Endodermal cell (in vitro differentiated cells): ENCODE measurements around the gene ODF4. TPM values are rescaled to one million over a fixed set of nuclear protein-coding genes. Genes with fewer than 3 reads are reported as not detected.

ENCODE experiments used
- DNase-seq: peaks from one replicate; pipeline ENCODE4 v3.0.0-alpha.2; 2017
- H3K27ac ChIP-seq: 2 replicates; pipeline ENCODE4 v1.5.1; 2013; ENCODE audit warnings: mild to moderate bottlenecking, low read depth, low read length, moderate library complexity
- H3K27me3 ChIP-seq: 2 replicates; pipeline ENCODE4 v1.6.1; 2013; ENCODE audit warnings: mild to moderate bottlenecking, low read length, moderate library complexity; ENCODE audit not compliant: insufficient read depth, control insufficient read depth, poor library complexity, severe bottlenecking
- H3K36me3 ChIP-seq: 2 replicates; pipeline ENCODE4 v1.7.0; 2013; ENCODE audit warnings: mild to moderate bottlenecking, low read length, moderate library complexity; ENCODE audit not compliant: control insufficient read depth, insufficient read depth
- H3K4me1 ChIP-seq: one replicate; pipeline ENCODE4 v1.7.0; 2013; ENCODE audit warnings: low read length; ENCODE audit not compliant: control insufficient read depth, insufficient read depth
- H3K4me3 ChIP-seq: 2 replicates; pipeline ENCODE4 v1.5.1; 2013; ENCODE audit warnings: mild to moderate bottlenecking, low read length, moderate library complexity
- H3K9ac ChIP-seq: 2 replicates; pipeline ENCODE4 v1.6.1; 2013; ENCODE audit warnings: mild to moderate bottlenecking, low read length, moderate library complexity; ENCODE audit not compliant: poor library complexity, severe bottlenecking; ENCODE audit errors: extremely low read depth
- H3K9me3 ChIP-seq: 2 replicates; pipeline ENCODE4 v1.6.1; 2013; ENCODE audit warnings: mild to moderate bottlenecking, low read length, moderate library complexity; ENCODE audit not compliant: control insufficient read depth
- H3K27ac Mint-ChIP-seq: 2 replicates; pipeline ENCODE4 v1.8.0; 2020; ENCODE audit warnings: mixed read lengths
- H3K27me3 Mint-ChIP-seq: 2 replicates; pipeline ENCODE4 v1.8.0; 2021; ENCODE audit warnings: mild to moderate bottlenecking, mixed read lengths; ENCODE audit not compliant: insufficient read depth
- H3K36me3 Mint-ChIP-seq: 2 replicates; pipeline ENCODE4 v1.8.0; 2020; ENCODE audit warnings: low read depth, mixed read lengths
- H3K4me1 Mint-ChIP-seq: 2 replicates; pipeline ENCODE4 v1.8.0; 2020; ENCODE audit warnings: mixed read lengths
- H3K4me3 Mint-ChIP-seq: 2 replicates; pipeline ENCODE4 v1.8.0; 2020; ENCODE audit warnings: mild to moderate bottlenecking, moderate library complexity, mixed read lengths
- H3K9me3 Mint-ChIP-seq: 2 replicates; pipeline ENCODE4 v1.8.0; 2020; ENCODE audit warnings: mild to moderate bottlenecking, mixed read lengths
- WGBS, 2 experiments: methylation state at CpG; one replicate each; pipeline versions ENCODE4 v1.1.5 to v1.1.7; 2013; ENCODE audit warnings: missing lambda C conversion rate in 2 of 2, mixed read lengths in 1 of 2; ENCODE audit not compliant: insufficient coverage in 1 of 2, insufficient read length in 1 of 2; 5-methylcytosine and 5-hydroxymethylcytosine counted together
- total RNA-seq, 2 donors: library from RNA; stranded (reverse); fragmentation: NEBNext Ultra II Directional in 1 of 2; extraction: Animal tissue kit (Norgen Biotek cat#: 25700) in 1 of 2; gene quantifications; 2 replicates in 1 of 2; 3 replicates in 1 of 2; pipeline ENCODE4 v1.2.1, GENCODE V29; 2021
- TF ChIP-seq, protein P1 (sequence below): fragments of 200-600 bp; sonication (generic); conservative IDR thresholded peaks from 2 replicates; pipeline ENCODE4 v1.5.0; 2021; ENCODE audit warnings: antibody characterized with exemption, mild to moderate bottlenecking

The ODF4 gene
- total RNA-seq, 2 donors from 2014 or later, result not detected

DNA sequence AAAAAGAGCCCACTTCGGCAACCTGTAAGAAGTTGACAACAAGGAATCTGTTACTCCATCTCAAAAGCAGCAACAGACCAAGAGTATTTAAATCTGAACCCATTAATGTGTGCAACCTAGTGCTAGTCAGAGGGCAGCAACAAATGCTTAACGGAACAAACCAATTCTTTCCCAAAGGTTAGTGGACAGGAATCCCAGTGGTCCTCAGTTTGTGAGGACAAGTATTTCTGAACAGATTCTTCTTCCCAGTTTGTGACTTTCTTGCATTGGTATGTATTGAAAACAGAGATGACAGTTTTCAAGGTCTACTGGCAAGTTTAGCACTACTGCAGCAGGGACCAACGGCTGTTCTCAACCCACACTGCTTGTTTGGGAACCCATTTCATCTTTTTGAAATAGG is 40.4 kb downstream of the ODF4 start:
- no peak for DNase-seq
- Histone ChIP-seq H3K4me1 (peaks cover 13% of the 10 kb centered on the region), H3K27ac (no peak overlapping the region), H3K9me3 (no peaks in the 10 kb centered on the region), H3K4me3 (peak overlapping the region; percentile 98), H3K27me3 (no peaks in the 10 kb centered on the region), H3K36me3 (peaks cover 56% of the 10 kb centered on the region), H3K9ac (no peak overlapping the region)
- Mint-ChIP-seq H3K9me3 (peaks cover 2% of the 10 kb centered on the region), H3K36me3 (peaks cover 64% of the 10 kb centered on the region), H3K27me3 (no peaks in the 10 kb centered on the region), H3K4me1 (peaks cover 31% of the 10 kb centered on the region), H3K27ac (no peak overlapping the region), H3K4me3 (peak overlapping the region; percentile 100)
- TF ChIP-seq, protein P1, sequence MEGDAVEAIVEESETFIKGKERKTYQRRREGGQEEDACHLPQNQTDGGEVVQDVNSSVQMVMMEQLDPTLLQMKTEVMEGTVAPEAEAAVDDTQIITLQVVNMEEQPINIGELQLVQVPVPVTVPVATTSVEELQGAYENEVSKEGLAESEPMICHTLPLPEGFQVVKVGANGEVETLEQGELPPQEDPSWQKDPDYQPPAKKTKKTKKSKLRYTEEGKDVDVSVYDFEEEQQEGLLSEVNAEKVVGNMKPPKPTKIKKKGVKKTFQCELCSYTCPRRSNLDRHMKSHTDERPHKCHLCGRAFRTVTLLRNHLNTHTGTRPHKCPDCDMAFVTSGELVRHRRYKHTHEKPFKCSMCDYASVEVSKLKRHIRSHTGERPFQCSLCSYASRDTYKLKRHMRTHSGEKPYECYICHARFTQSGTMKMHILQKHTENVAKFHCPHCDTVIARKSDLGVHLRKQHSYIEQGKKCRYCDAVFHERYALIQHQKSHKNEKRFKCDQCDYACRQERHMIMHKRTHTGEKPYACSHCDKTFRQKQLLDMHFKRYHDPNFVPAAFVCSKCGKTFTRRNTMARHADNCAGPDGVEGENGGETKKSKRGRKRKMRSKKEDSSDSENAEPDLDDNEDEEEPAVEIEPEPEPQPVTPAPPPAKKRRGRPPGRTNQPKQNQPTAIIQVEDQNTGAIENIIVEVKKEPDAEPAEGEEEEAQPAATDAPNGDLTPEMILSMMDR, result no peak
- WGBS, 2 experiments, result 94 to 100% methylated on average over 2 to 3 of the region's 3 CpGs

DNA sequence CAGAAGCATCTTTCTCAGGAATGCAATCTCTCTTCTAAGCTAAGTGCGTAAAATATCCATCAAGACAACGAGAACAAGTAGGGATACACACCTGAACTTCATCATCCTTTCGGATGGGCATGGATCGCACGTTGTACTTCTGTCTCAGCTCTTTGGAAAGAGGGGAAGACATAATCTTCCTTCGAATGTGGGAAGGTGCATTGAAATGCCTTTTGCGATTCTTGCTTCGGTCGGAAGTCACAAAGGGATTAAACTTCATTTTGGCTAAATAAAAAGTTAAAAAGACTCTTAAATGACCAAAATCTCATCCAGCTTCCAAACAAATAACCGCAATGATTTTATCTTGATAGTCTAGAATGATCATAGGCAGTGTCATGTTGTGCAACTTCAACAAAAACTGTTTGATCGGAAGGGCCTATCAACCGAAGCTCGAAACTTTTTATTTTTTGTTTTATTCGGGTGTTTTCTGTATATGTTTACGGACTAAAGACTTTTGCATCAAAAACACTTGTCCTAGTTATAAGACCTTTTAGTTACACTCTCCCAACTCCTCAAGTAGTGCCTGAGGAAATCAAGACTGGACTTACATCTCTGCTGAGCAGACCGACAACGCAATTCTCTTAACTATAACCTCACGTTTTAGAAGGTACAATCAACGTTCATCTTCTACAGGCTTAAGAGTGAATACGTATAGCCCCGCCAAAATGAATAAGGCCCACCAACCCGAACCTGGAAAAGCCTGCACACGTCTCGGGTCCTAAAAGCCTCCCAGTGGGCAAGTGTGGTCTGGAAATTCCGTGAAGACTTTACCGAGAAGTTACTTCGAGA is 42.6 kb downstream of the ODF4 start:
- Histone ChIP-seq H3K9me3 (no peaks in the 10 kb centered on the region), H3K36me3 (peaks cover 50% of the 10 kb centered on the region), H3K4me1 (peaks cover 15% of the 10 kb centered on the region), H3K9ac (peak overlapping the region; percentile 90), H3K27ac (peak overlapping the region; percentile 67), H3K4me3 (peak overlapping the region; percentile 98), H3K27me3 (no peaks in the 10 kb centered on the region)
- DNase-seq, result no peak
- peak overlapping the region; percentile 99 for H3K27ac Mint-ChIP-seq
- peak overlapping the region; percentile 100 for H3K4me3 Mint-ChIP-seq
- H3K9me3 Mint-ChIP-seq, result no peaks in the 10 kb centered on the region
- TF ChIP-seq, protein P1, result no peak
- 13 to 20% methylated on average over 21 to 27 of the region's 27 CpGs for WGBS, 2 experiments
- peaks cover 35% of the 10 kb centered on the region for H3K4me1 Mint-ChIP-seq
- peaks cover 54% of the 10 kb centered on the region for H3K36me3 Mint-ChIP-seq
- no peaks in the 10 kb centered on the region for H3K27me3 Mint-ChIP-seq

DNA sequence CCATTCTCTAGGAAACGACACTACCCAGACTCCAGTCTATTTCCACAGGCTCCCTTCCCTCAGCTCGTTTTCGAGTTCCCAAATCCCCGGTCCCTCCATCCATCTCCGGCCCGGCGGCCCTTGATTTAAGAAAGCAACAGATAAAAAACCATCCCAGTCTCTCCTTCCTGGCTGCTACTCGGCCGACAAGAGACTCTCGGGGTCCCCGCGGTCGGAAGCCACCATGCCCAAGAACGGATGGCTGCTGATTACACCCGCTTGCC is 43.2 kb downstream of the ODF4 start:
- WGBS, 2 experiments, result 0% methylated on average over 9 to 15 of the region's 15 CpGs

More for the DNA sequence above, 43.2 kb downstream of the ODF4 start:
- no peak for DNase-seq
- Histone ChIP-seq H3K36me3 (peaks cover 44% of the 10 kb centered on the region), H3K4me3 (peak overlapping the region; percentile 98), H3K9me3 (no peaks in the 10 kb centered on the region), H3K27ac (peak overlapping the region; percentile 67), H3K9ac (peak overlapping the region; percentile 90), H3K4me1 (peaks cover 15% of the 10 kb centered on the region), H3K27me3 (no peaks in the 10 kb centered on the region)
- H3K4me1 Mint-ChIP-seq, result peaks cover 38% of the 10 kb centered on the region
- H3K27ac Mint-ChIP-seq, result peak overlapping the region; percentile 99
- peaks cover 49% of the 10 kb centered on the region for H3K36me3 Mint-ChIP-seq
- peak overlapping the region; percentile 100 for H3K4me3 Mint-ChIP-seq
- H3K9me3 Mint-ChIP-seq, result no peaks in the 10 kb centered on the region
- no peaks in the 10 kb centered on the region for H3K27me3 Mint-ChIP-seq
- TF ChIP-seq, protein P1, result no peak
